Measurements from ENCODE around the gene TRUB2.

The TRUB2 gene

DNA sequence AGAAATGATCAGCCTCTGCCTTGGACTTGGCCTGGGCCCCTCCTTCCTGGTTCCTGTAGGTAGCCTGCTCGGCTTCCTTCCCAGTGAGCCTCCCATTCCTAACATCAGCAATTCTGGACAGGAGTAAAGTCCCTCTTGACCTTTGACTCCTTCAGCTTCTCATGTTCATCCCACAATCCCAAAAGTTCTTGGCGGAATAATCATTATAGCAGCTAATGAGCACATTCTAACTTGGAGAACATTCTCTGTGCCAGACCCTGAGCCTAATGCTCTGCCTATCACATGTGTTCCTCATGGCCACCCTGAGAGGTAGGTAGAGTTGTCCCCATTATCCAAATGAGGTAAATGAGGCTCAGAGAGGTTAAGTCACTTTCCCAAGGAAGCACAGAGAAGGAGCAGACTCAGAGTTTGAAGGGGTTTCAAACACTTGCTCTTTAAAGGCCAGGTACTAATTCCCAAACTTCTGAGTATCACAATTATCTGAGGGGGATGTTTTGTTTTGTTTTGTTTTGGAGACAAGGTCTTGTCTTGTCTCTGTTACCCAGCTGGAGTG is 24.9 kb downstream of the TRUB2 start:
- H3K36me3 ChIP-seq (ENCODE audit: control insufficient read depth, insufficient read depth, low read length), result no peaks in the 10 kb centered on the region
- H3K27me3 ChIP-seq (ENCODE audit: control insufficient read depth, insufficient read depth, low read length), result no peaks in the 10 kb centered on the region
- no peak overlapping the region for H3K4me3 ChIP-seq (ENCODE audit: low read depth, low read length)
- H3K9ac ChIP-seq (ENCODE audit: low read length), result no peak overlapping the region
- H3K4me1 ChIP-seq (ENCODE audit: control insufficient read depth, insufficient read depth, low read length), result peaks cover 2% of the 10 kb centered on the region; the same call in 1 of the 2 replicates
- H3K27ac ChIP-seq (ENCODE audit: low read depth, low read length), result no peak overlapping the region
- no peaks in the 10 kb centered on the region for H3K9me3 ChIP-seq (ENCODE audit: control insufficient read depth, insufficient read depth, low read depth, low read length)

GRCh38 chr9:128296340-128297220 is 25.7 kb downstream of the TRUB2 start:
- H3K27me3 ChIP-seq (ENCODE audit: control insufficient read depth, insufficient read depth, low read length), result no peaks in the 10 kb centered on the region
- H3K9ac ChIP-seq (ENCODE audit: low read length), result no peak overlapping the region
- H3K27ac ChIP-seq (ENCODE audit: low read depth, low read length), result no peak overlapping the region
- peaks cover 2% of the 10 kb centered on the region; the same call in 1 of the 2 replicates for H3K4me1 ChIP-seq (ENCODE audit: control insufficient read depth, insufficient read depth, low read length)
- no peaks in the 10 kb centered on the region for H3K9me3 ChIP-seq (ENCODE audit: control insufficient read depth, insufficient read depth, low read depth, low read length)
- no peaks in the 10 kb centered on the region for H3K36me3 ChIP-seq (ENCODE audit: control insufficient read depth, insufficient read depth, low read length)
- H3K4me3 ChIP-seq (ENCODE audit: low read depth, low read length), result no peak overlapping the region

DNA sequence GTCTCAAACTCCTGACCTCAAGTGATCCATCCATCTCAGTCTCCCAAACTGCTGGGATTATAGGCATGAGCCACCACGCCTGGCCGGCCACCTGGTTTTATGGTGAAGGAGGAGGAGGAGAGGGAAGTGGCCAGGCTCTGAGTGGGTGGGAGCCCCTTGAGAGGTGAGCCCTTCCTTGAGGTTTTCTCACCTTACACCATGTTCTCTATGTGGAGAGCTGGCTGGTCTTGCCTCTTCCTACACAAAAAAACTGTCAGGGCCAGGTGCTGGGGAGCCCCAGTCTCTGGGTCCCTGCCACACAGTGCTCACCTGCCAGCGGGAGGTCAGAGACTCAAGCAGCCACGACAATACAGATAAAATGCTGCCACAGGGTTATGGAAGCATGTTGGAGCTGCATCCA is 28.1 kb downstream of the TRUB2 start:
- Histone ChIP-seq H3K9ac (ENCODE audit: low read length) (no peak overlapping the region), H3K27ac (ENCODE audit: low read depth, low read length) (no peak overlapping the region), H3K36me3 (ENCODE audit: control insufficient read depth, insufficient read depth, low read length) (no peaks in the 10 kb centered on the region), H3K27me3 (ENCODE audit: control insufficient read depth, insufficient read depth, low read length) (no peaks in the 10 kb centered on the region), H3K4me1 (ENCODE audit: control insufficient read depth, insufficient read depth, low read length) (peaks cover 2% of the 10 kb centered on the region; the same call in 1 of the 2 replicates), H3K9me3 (ENCODE audit: control insufficient read depth, insufficient read depth, low read depth, low read length) (no peaks in the 10 kb centered on the region), H3K4me3 (ENCODE audit: low read depth, low read length) (no peak overlapping the region)

DNA sequence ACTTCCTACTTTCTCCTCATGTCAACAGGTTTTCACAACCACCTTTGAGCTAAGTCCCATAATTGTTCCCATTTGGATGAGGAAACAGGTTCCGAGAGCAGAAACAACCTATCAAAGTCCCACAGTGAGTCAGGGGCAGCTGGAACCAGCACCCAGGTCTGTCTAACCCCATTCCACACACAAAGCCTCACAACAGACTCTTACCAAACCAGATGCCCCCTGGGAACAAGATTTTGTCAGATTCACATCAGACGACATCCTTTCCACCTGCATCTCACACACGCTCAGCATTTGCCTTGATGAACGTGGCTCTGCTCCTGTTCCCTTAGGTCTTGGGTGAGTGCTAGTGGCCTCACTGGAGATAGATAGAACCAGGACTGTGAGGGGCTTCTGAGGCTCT is 29.2 kb downstream of the TRUB2 start:
- no peaks in the 10 kb centered on the region for H3K9me3 ChIP-seq (ENCODE audit: control insufficient read depth, insufficient read depth, low read depth, low read length)
- H3K36me3 ChIP-seq (ENCODE audit: control insufficient read depth, insufficient read depth, low read length), result peaks cover 10% of the 10 kb centered on the region
- H3K9ac ChIP-seq (ENCODE audit: low read length), result no peak overlapping the region
- no peak overlapping the region for H3K4me3 ChIP-seq (ENCODE audit: low read depth, low read length)
- H3K27me3 ChIP-seq (ENCODE audit: control insufficient read depth, insufficient read depth, low read length), result no peaks in the 10 kb centered on the region
- peaks cover 2% of the 10 kb centered on the region; the same call in 1 of the 2 replicates for H3K4me1 ChIP-seq (ENCODE audit: control insufficient read depth, insufficient read depth, low read length)
- no peak overlapping the region for H3K27ac ChIP-seq (ENCODE audit: low read depth, low read length)

DNA sequence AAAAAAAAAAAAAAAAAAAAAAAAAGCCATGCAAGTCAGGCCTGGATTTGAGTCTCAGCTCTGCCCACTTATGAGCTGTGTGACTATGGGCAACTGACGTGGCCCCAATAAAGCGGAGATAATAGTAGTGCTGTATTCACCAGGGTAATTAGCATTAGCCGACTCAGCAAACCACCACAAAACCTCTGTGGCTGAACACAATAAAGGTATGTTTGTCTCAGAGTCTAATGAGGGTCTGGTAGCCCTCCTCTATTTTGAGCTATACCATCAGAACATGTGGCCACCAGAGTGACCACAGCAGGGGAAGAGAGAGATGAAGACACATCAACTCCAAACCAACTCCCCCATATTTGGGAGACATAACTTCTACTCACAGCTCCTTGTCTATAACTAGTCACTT is 30.2 kb downstream of the TRUB2 start:
- H3K4me1 ChIP-seq (ENCODE audit: control insufficient read depth, insufficient read depth, low read length), result peaks cover 2% of the 10 kb centered on the region; the same call in 1 of the 2 replicates
- H3K27me3 ChIP-seq (ENCODE audit: control insufficient read depth, insufficient read depth, low read length), result no peaks in the 10 kb centered on the region
- no peak overlapping the region for H3K27ac ChIP-seq (ENCODE audit: low read depth, low read length)
- H3K4me3 ChIP-seq (ENCODE audit: low read depth, low read length), result no peak overlapping the region
- H3K36me3 ChIP-seq (ENCODE audit: control insufficient read depth, insufficient read depth, low read length), result peaks cover 15% of the 10 kb centered on the region
- H3K9me3 ChIP-seq (ENCODE audit: control insufficient read depth, insufficient read depth, low read depth, low read length), result no peaks in the 10 kb centered on the region
- H3K9ac ChIP-seq (ENCODE audit: low read length), result no peak overlapping the region

GRCh38 chr9:128288273-128289004 is 33.8 kb downstream of the TRUB2 start:
- no peaks in the 10 kb centered on the region for H3K4me1 ChIP-seq (ENCODE audit: control insufficient read depth, insufficient read depth, low read length)
- no peak overlapping the region for H3K9ac ChIP-seq (ENCODE audit: low read length)
- no peaks in the 10 kb centered on the region for H3K27me3 ChIP-seq (ENCODE audit: control insufficient read depth, insufficient read depth, low read length)
- H3K4me3 ChIP-seq (ENCODE audit: low read depth, low read length), result no peak overlapping the region
- no peaks in the 10 kb centered on the region for H3K9me3 ChIP-seq (ENCODE audit: control insufficient read depth, insufficient read depth, low read depth, low read length)
- no peak overlapping the region for H3K27ac ChIP-seq (ENCODE audit: low read depth, low read length)
- H3K36me3 ChIP-seq (ENCODE audit: control insufficient read depth, insufficient read depth, low read length), result peaks cover 34% of the 10 kb centered on the region

- Histone ChIP-seq H3K27me3 (ENCODE audit: control insufficient read depth, insufficient read depth, low read length) (no peaks in the 10 kb centered on the region), H3K4me3 (ENCODE audit: low read depth, low read length) (no peak overlapping the region), H3K9me3 (ENCODE audit: control insufficient read depth, insufficient read depth, low read depth, low read length) (no peaks in the 10 kb centered on the region), H3K4me1 (ENCODE audit: control insufficient read depth, insufficient read depth, low read length) (no peaks in the 10 kb centered on the region), H3K36me3 (ENCODE audit: control insufficient read depth, insufficient read depth, low read length) (peaks cover 34% of the 10 kb centered on the region), H3K27ac (ENCODE audit: low read depth, low read length) (no peak overlapping the region), H3K9ac (ENCODE audit: low read length) (no peak overlapping the region)
Observed at GRCh38 chr9:128286440-128286839, 35.8 kb downstream of the TRUB2 start.

DNA sequence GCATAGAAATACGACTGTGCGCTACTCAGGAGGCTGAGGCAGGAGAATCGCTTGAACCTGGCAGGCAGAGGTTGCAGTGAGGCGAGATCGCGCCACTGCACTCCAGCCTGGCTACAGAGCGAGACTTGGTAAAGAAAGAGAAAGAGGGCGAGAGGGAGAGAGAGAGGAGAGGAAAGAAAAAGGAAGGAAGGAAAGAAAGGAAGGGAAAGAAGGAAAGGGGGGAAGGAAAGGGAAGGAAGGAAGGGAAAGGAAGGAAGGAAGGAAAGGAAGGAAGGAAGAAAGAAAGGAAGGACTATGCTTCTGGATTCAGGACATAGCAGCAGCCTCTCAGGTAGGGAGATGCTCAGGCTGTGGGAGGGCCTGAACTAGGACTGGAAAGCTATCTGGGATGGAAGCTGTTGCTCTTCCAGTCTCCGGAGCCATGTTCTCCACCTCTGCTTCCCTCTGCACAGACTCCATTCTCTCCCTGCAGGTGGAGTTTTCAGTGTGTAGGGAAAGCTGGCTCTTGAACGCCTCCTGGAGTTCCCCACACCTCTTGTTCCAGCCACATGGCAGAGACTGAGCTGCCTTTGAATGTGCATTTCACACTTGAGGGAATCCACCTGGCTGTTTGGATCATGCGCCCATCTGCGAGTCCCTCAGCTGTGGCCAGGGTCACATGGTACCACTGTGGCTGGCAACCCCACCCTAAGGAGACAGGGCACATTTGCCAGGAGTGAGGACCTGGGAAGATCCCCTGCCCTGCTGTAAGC is 37.0 kb downstream of the TRUB2 start:
- Histone ChIP-seq H3K27me3 (ENCODE audit: control insufficient read depth, insufficient read depth, low read length) (no peaks in the 10 kb centered on the region), H3K36me3 (ENCODE audit: control insufficient read depth, insufficient read depth, low read length) (peaks cover 34% of the 10 kb centered on the region), H3K9ac (ENCODE audit: low read length) (no peak overlapping the region), H3K4me1 (ENCODE audit: control insufficient read depth, insufficient read depth, low read length) (no peaks in the 10 kb centered on the region), H3K9me3 (ENCODE audit: control insufficient read depth, insufficient read depth, low read depth, low read length) (no peaks in the 10 kb centered on the region), H3K4me3 (ENCODE audit: low read depth, low read length) (no peak overlapping the region), H3K27ac (ENCODE audit: low read depth, low read length) (no peak overlapping the region)

GRCh38 chr9:128282500-128282899 is 39.7 kb downstream of the TRUB2 start:
- peaks cover 19% of the 10 kb centered on the region for H3K36me3 ChIP-seq (ENCODE audit: control insufficient read depth, insufficient read depth, low read length)
- no peaks in the 10 kb centered on the region for H3K9me3 ChIP-seq (ENCODE audit: control insufficient read depth, insufficient read depth, low read depth, low read length)
- H3K4me1 ChIP-seq (ENCODE audit: control insufficient read depth, insufficient read depth, low read length), result no peaks in the 10 kb centered on the region
- H3K4me3 ChIP-seq (ENCODE audit: low read depth, low read length), result no peak overlapping the region
- no peak overlapping the region for H3K9ac ChIP-seq (ENCODE audit: low read length)
- H3K27me3 ChIP-seq (ENCODE audit: control insufficient read depth, insufficient read depth, low read length), result no peaks in the 10 kb centered on the region
- H3K27ac ChIP-seq (ENCODE audit: low read depth, low read length), result no peak overlapping the region

DNA sequence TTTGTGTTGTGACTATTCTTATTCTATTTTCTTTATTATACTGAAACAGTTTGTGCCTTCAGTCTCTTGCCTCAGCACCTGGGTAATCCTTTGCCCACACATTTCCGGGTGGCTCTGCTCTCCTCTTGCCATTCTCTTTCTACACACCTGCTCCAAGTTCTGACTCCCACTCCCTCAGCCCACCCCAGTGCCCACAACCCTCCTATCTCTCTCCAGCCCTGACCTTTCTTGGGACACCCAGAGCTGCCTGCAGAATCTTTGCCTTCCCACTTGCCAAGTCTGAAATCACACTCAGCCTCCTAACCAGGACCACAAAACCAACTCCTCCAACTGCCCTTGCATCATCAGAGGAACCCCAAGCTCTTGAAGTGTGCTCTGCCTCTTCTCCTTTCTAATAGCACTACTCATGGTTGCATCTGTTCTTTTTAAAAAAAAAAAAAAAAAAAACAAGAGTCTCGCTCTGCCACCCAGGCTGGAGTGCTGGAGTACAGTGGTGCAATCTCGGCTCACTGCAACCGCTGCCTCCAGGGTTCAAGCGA is 42.1 kb downstream of the TRUB2 start:
- Histone ChIP-seq H3K27me3 (ENCODE audit: control insufficient read depth, insufficient read depth, low read length) (no peaks in the 10 kb centered on the region), H3K4me1 (ENCODE audit: control insufficient read depth, insufficient read depth, low read length) (peaks cover 3% of the 10 kb centered on the region; the same call in 1 of the 2 replicates), H3K9me3 (ENCODE audit: control insufficient read depth, insufficient read depth, low read depth, low read length) (no peaks in the 10 kb centered on the region), H3K27ac (ENCODE audit: low read depth, low read length) (no peak overlapping the region), H3K36me3 (ENCODE audit: control insufficient read depth, insufficient read depth, low read length) (peaks cover 3% of the 10 kb centered on the region), H3K9ac (ENCODE audit: low read length) (no peak overlapping the region), H3K4me3 (ENCODE audit: low read depth, low read length) (no peak overlapping the region)
